RWPE2 (cell line): ENCODE results near the gene STX18.
A peak's percentile ranks its signal among the peaks of the same experiment; 100 is the strongest.
"Not testable (repeated sequence)": the region's sequence is repeated elsewhere in the genome, so short reads cannot be mapped to it uniquely, and the experiment has no call there.

Experiments
- ATAC-seq: fragments of 200-7000 bp; cut with Tn5 transposase; 3 replicates; pipeline ENCODE4 v1.9.1; 2021; ENCODE audit warnings: low read depth
- DNase-seq: peaks from one replicate; pipeline ENCODE4 v3.0.0-alpha.2; 2020; ENCODE audit warnings: low spot score
- H3K27ac ChIP-seq: fragments of 450-650 bp; 2 replicates; pipeline ENCODE4 v1.5.1; 2017; ENCODE audit warnings: mild to moderate bottlenecking; ENCODE audit not compliant: poor library complexity, severe bottlenecking
- H3K27me3 ChIP-seq: fragments of 250-450 bp; sonication (Bioruptor Pico); 2 replicates; pipeline ENCODE4 v1.5.1; 2021; ENCODE audit warnings: mild to moderate bottlenecking, moderate library complexity; ENCODE audit not compliant: insufficient read depth, poor library complexity, severe bottlenecking
- H3K36me3 ChIP-seq: fragments of 250-450 bp; sonication (Bioruptor Pico); 2 replicates; pipeline ENCODE4 v1.5.1; 2020; ENCODE audit warnings: low read depth, mild to moderate bottlenecking, moderate library complexity
- H3K4me1 ChIP-seq: fragments of 250-450 bp; sonication (Bioruptor Pico); 2 replicates; pipeline ENCODE4 v1.5.1; 2021; ENCODE audit warnings: mild to moderate bottlenecking, moderate library complexity; ENCODE audit not compliant: insufficient read depth, poor library complexity, severe bottlenecking
- H3K4me3 ChIP-seq: fragments of 250-450 bp; sonication (Bioruptor Pico); 2 replicates; pipeline ENCODE4 v1.5.1; 2021; ENCODE audit warnings: mild to moderate bottlenecking, moderate library complexity; ENCODE audit not compliant: severe bottlenecking
- H3K9me3 ChIP-seq: fragments of 250-450 bp; sonication (Bioruptor Pico); 2 replicates; pipeline ENCODE4 v1.5.1; 2021; ENCODE audit warnings: mild to moderate bottlenecking, moderate library complexity; ENCODE audit not compliant: severe bottlenecking
- CTCF ChIP-seq: fragments of 450-650 bp; IDR thresholded peaks from one replicate; pipeline ENCODE4 v1.5.1; 2017; ENCODE audit warnings: mild to moderate bottlenecking, moderate library complexity; ENCODE audit not compliant: poor library complexity, severe bottlenecking

STX18 gene

GRCh38 chr4:4575284-4576211, 33.7 kb upstream of the STX18 start:
- Histone ChIP-seq H3K36me3 (no peaks in the 10 kb centered on the region), H3K9me3 (no peaks in the 10 kb centered on the region), H3K4me3 (peak overlapping the region; percentile 37), H3K27me3 (no peaks in the 10 kb centered on the region), H3K27ac (no peak overlapping the region), H3K4me1 (no peaks in the 10 kb centered on the region)
- DNase-seq (no peak), ATAC-seq (peak; percentile 84)
- peak; percentile 32 for TF ChIP-seq CTCF

GRCh38 chr4:4574792-4575191, 32.9 kb upstream of the STX18 start:
- no peak for DNase-seq
- H3K4me1 ChIP-seq, result no peaks in the 10 kb centered on the region
- peak overlapping the region; percentile 37 for H3K4me3 ChIP-seq
- H3K9me3 ChIP-seq, result no peaks in the 10 kb centered on the region
- H3K36me3 ChIP-seq, result no peaks in the 10 kb centered on the region
- TF ChIP-seq CTCF, result no peak
- no peaks in the 10 kb centered on the region for H3K27me3 ChIP-seq
- ATAC-seq, result 0 out of 3 replicates have a peak, but pooled peaks have one; percentile 7
- no peak overlapping the region for H3K27ac ChIP-seq

- Histone ChIP-seq H3K36me3 (no peaks in the 10 kb centered on the region), H3K9me3 (no peaks in the 10 kb centered on the region), H3K27me3 (no peaks in the 10 kb centered on the region), H3K4me1 (no peaks in the 10 kb centered on the region), H3K27ac (no peak overlapping the region), H3K4me3 (no peak overlapping the region)
- ATAC-seq (no peak), DNase-seq (no peak)
- no peak for TF ChIP-seq CTCF
Observed at GRCh38 chr4:4574052-4574451, 32.2 kb upstream of the STX18 start.

GRCh38 chr4:4572821-4573220, 31.0 kb upstream of the STX18 start:
- Histone ChIP-seq H3K36me3 (no peaks in the 10 kb centered on the region), H3K4me3 (no peak overlapping the region), H3K4me1 (no peaks in the 10 kb centered on the region), H3K27me3 (no peaks in the 10 kb centered on the region), H3K27ac (no peak overlapping the region), H3K9me3 (no peaks in the 10 kb centered on the region)
- no peak for DNase-seq
- no peak for ATAC-seq
- no peak for TF ChIP-seq CTCF

- DNase-seq, H3K27ac ChIP-seq, H3K4me3 ChIP-seq, H3K4me1 ChIP-seq, H3K36me3 ChIP-seq, H3K27me3 ChIP-seq, ATAC-seq, H3K9me3 ChIP-seq: not testable (repeated sequence)
Observed at GRCh38 chr4:4569861-4570260, 28.0 kb upstream of the STX18 start.
